SH-SY5Y (cell line): ENCODE data around the gene ANO10.

Experiments used
- GATA2 ChIP-seq: IDR thresholded peaks from 2 replicates; pipeline ENCODE4 v1.6.1; 2011; ENCODE audit warnings: mild to moderate bottlenecking, low read depth, low read length
- GATA3 ChIP-seq: IDR thresholded peaks from 2 replicates; pipeline ENCODE4 v1.6.1; 2011; ENCODE audit warnings: low read depth, mild to moderate bottlenecking, low read length, moderate library complexity

- TF ChIP-seq GATA3 = no peak
- TF ChIP-seq GATA2 = no peak
Measured at GRCh38 chr3:43326891-43327581, 294.8 kb downstream of the ANO10 start.
